ENCODE data around the gene KANK4. TPM values are rescaled to one million over a fixed set of nuclear protein-coding genes. Genes with fewer than 3 reads are reported as not detected.

The KANK4 gene
- total RNA-seq, 1 donor from 2014 or later = 10.1 TPM

DNA sequence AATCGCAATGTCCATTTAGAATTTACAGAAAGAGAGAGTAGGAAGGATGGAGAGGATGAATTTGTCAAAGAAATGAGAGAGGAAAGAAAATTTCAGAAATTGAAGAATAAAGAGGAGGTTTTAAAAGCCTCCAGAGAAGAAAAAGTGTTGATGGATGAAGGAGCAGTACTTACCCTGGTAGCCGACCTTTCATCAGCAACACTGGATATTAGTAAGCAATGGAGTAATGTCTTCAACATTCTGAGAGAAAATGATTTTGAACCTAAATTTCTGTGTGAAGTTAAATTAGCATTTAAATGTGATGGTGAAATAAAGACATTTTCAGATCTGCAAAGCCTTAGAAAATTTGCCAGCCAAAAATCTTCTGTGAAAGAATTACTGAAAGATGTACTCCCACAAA, 112.0 kb downstream of the KANK4 start:
- DNase-seq = no peak

DNA sequence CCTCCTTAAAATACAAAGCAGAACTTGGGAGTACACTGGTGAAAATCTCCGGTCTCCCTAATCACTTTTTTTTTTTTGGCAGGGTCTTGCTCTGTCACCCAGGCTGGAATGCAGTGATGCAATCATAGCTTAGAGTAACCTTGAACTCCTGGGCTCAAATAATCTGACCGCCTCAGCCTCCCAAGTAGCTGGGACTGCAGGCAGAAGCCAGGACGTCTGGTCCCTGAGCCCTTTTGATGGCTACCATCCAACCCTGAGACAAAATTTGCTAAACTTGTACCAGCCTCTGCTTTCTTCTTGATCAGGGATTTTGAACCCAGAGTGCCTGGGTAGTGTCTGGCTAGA, 120.5 kb downstream of the KANK4 start:
- DNase-seq = no peak

DNA sequence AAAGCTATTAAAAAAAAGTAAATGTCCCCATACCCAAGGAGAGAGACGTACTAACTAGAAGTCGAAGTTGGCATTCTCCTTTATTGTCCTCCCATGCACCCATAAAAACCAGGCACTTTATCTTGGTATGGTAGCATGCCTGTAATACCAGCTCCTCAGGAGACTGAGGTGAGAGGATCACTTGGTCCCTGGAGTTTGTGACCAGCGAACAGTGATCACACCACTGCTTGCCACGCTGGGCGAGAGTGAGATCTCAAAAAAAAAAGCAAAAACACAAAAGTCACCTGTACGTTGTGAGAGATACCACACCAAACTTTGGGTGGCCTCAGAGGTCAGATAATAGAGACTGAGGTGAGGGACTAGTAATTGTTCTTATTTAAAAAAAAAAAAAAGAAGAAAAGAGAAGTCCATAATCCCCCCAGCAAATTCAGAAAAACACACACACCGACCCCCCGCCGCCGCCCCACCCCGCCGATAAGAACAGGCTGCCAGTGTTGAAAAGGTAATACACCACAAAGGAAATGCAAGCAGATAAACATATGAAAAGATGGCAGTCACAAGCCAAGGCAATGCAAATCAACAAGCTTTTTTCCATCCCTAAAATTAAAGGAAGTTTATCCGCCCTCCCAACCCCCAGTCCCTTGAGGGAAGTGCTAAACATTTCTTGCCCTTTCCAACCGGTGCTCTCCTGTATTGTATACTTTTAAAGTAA, 121.0 kb downstream of the KANK4 start:
- DNase-seq = no peak

DNA sequence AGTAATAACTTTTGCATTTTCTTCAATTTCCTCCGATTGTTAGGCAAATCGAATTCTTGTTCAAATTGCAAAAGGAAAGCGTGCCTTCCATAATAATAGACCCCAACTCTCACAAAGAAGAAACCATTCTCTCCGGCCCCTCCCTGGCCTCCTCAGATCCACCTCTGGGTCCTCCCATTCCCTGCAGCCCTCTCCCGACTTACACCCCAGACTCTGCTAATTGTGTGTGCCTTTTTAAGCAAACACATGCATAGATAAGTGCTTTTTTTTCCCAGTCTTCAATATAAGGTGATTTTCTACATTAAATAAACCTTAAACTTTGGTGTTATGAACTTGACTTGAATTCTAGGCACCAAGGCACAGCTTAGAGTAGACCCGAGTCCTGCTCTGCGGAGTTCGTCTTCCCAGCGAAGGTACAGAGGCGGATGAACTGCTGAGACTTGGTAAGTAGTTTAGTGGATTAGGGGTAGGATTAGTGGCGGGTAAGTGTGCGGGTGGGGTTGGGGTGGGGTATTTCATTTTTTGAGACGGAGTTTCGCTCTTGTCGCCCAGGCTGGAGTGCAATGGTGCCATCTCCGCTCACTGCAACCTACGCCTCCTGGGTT, 123.0 kb downstream of the KANK4 start:
- no peak for DNase-seq

DNA sequence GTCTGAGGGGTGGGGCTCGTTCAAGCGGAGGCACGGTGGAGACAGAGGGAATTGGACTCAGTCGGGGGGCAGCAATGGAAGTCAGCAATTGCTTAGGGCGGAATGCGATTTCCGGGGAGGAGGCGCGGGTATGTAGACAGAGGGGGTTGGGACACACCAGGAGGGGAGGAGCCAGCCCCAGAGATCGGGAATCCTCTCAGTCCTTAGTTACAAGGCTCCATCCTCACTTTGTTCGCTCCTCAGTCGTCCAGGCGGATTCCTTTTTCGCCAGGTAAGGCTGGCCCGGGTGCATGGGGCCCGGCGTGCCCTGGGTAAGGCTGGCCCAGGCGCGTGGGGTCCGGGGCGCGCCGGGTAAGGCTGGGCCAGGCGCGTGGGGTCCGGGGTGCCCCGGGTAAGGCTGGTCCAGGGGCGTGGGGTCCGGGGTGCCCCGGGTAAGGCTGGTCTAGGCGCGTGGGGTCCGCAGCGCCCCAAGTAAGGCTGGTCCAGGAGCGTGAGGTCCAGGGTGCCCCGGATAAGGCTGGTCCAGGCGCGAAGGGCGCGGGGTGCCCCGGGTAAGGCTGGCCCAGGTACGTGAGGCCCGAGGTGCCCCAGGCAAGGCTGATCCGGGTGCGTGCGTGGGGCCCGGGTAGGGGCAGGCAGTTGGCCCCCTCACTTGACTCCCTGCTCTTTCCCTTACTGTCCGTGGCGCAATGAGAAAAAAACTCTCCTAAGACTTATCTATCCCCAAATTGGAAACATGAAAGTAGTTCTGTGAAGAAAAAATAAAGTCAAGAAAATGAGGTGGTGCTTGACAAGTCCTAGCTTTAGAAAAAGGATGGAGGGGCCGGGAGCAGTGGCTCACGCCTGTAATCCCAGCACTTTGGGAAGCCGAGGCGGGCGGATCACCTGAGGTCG, 124.3 kb downstream of the KANK4 start, which contains the start of gene L1TD1:
TSS of gene L1TD1 (plus strand) at position 199 of the 894 bp plus-strand sequence. CDS start 11,780 bp downstream, outside the sequence.
- peak; percentile 62 for DNase-seq

DNA sequence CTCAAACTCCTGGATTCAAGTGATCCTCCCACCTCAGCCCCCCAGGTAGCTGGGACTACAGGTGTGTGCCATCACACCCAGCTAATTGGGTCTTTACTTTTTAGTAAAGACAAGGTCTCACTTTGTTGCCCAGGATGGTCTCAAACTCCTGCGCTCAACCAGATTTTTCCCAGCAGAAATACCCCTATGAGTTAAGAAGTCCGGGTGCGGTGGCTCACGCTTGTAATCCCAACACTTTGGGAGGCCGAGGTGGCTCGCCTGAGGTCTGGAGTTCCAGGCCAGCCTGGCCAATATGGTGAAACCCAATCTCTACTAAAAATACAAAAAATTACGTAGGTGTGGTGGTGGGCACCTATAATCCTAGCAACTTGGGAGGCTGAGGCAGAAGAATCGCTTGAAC, 131.1 kb downstream of the KANK4 start:
- DNase-seq = no peak

DNA sequence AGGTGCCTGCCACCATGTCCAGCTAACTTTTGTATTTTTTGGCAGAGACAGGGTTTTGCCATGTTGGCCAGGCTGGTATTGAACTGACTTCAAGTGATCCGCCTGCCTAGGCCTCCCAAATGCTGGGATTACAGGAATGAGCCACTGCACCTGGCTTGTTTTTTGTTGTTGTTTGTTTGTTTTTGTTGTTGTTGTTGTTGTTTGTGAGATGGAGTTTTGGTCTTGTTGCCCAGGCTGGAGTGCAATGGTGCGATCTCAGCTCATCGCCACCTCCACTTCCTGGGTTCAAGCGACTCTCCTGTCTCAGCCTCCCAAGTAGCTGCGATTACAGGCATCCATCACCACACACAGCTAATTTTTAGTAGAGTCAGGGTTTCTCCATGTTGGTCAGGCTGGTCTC, 131.7 kb downstream of the KANK4 start:
- no peak for DNase-seq

Small RNA genes lying within 50 kb of the gene (small RNA-seq; reads per million reads assigned to genes)
- gene RNU6-371P (ENCODE audit: low replicate concordance) = not detected

Other genes with a start within 250 kb of the KANK4 start
- gene L1TD1, start 124.6 kb downstream of the KANK4 start, total RNA-seq = 1.5 TPM
- gene USP1, start 117.6 kb upstream of the KANK4 start, total RNA-seq = 45.2 TPM